ENCODE results near the gene XYLB.

GRCh38 chr3:38318766-38319671 is 27.6 kb upstream of the XYLB start:
- TF ChIP-seq CTCF (IDR thresholded peaks at IDR 0.05; ENCODE audit: low read depth, low read length, poor library complexity, severe bottlenecking), result no peak
- no peak for TF ChIP-seq EZH2phosphoT487 (IDR thresholded peaks at IDR 0.05; ENCODE audit: borderline replicate concordance, low read length)

All from DOHH2 (cell line).